Measurements from ENCODE around the gene TMOD2. TPM values are rescaled to one million over a fixed set of nuclear protein-coding genes. Genes with fewer than 3 reads are reported as not detected.
A peak's percentile ranks its signal among the peaks of the same experiment; 100 is the strongest.

Gene TMOD2
- total RNA-seq, 1 donor from 2014 or later, result 14.6 TPM

DNA sequence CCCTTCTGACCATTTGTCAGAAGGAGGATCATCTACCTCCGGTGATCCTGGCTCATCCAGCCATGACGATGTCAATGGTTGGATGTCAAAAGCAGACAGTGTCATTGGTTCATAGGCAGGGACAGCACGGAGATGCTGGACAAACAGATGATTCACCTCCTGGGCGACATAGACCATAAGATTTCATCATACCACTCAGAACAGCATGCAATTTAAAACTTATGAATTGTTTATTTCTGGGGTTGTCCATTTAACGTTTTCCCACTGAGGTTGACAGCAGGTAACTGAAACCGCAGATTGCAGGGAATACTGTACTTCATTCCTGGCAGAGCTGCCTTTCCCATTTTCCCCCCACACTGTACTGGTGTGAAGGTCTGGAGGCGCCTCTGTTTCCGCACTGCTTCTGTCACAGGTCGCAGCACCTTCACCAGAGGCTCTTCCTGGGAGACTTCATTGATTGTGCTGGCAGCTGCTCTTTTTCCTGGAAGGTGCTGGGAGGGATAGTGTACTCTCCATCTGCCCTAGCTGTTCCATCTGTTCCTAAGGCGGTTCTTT, 45.5 kb downstream of the TMOD2 start:
- no peaks in the 10 kb centered on the region for H3K27me3 Mint-ChIP-seq
- H3K36me3 Mint-ChIP-seq (ENCODE audit: low read depth), result peaks cover 27% of the 10 kb centered on the region
- ChIA-PET CTCF (interaction anchor here (1.3 kb wide), 1 partner anchor 20 kb away, joined by 3 read pairs; no protein-coding TSS in a partner anchor), POLR2A (no interaction called here)
- DNase-seq (no peak), ATAC-seq (ENCODE audit: low read depth) (no peak)
- no peak overlapping the region for H3K4me3 Mint-ChIP-seq
- TF ChIP-seq, protein P1, sequence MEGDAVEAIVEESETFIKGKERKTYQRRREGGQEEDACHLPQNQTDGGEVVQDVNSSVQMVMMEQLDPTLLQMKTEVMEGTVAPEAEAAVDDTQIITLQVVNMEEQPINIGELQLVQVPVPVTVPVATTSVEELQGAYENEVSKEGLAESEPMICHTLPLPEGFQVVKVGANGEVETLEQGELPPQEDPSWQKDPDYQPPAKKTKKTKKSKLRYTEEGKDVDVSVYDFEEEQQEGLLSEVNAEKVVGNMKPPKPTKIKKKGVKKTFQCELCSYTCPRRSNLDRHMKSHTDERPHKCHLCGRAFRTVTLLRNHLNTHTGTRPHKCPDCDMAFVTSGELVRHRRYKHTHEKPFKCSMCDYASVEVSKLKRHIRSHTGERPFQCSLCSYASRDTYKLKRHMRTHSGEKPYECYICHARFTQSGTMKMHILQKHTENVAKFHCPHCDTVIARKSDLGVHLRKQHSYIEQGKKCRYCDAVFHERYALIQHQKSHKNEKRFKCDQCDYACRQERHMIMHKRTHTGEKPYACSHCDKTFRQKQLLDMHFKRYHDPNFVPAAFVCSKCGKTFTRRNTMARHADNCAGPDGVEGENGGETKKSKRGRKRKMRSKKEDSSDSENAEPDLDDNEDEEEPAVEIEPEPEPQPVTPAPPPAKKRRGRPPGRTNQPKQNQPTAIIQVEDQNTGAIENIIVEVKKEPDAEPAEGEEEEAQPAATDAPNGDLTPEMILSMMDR (IDR thresholded peaks at IDR 0.05), result no peak
- intact Hi-C loops (cut with micrococcal nuclease), result no loop called here
- H3K4me1 Mint-ChIP-seq, result peaks cover 6% of the 10 kb centered on the region
- H3K9me3 Mint-ChIP-seq, result no peaks in the 10 kb centered on the region
- no peak overlapping the region for H3K27ac Mint-ChIP-seq

DNA sequence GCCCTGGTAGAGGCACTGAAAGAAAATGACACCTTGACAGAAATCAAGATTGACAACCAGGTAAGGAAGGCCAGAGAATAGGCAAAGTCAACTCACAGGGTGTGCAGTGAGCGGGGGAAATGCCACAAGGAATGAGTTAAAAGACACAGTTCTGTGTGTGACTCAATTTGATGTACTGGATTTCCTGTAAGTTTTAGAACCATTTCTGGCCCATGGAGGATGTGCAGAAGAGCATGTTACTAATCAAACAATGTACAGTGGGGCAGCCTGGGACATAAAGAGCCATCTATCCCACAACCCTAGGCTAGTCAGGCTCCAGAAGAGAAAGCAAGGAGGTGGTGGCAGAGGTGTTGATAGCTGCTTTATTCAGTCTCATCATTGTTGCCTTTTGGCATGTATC, 46.9 kb downstream of the TMOD2 start:
- CTCF ChIA-PET, result no interaction called here
- intact Hi-C loops (cut with micrococcal nuclease), result no loop called here

DNA sequence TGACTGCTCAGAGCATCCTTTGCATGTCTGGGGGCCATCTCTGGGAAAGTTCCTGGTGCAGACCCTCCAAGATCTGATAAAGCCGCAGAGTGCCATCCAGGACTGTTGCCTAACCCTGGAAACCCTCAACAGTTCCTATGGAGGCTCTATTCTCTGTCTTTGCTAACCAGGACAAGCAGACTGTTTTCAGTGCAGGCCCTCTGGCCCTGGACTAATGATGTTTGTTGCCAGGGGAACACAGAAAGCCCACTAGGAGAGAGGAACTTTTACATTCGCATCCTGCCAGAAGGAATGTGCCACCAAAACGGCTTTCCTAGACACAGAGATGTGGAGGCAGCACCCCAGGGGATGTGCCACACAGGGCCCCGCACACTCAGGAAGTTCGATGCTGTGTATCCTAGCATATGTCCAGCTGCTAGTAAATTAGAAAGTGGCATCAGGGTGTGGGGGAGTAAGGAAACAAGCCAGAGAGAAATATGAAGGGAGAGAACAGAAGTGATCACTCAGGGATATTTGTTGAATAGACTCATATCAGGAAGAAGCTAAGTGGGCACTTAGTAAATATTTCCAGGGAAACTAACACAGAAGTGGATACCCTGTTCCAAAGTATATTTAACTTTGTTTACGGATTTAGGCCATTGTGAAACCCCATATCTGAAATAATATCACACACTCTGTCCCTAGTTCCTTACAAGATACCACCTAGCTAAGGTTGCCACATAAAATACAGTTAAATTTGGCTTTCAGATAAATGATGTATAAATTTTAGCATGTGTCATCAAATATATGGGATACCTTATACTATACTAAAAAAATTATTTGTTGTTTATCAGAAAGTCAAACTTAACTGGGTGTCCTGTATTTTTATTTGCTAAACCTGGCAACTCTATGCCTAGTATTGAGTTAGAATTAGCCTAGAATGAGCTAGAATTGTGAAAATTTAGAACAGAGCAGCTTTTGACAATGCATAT, 48.2 kb downstream of the TMOD2 start:
- POLR2A ChIA-PET, result no interaction called here
- TF ChIP-seq, protein P1 (IDR thresholded peaks at IDR 0.05), result no peak
- no peak for ATAC-seq (ENCODE audit: low read depth)
- Mint-ChIP-seq H3K4me3 (no peak overlapping the region), H3K9me3 (no peaks in the 10 kb centered on the region), H3K27ac (no peak overlapping the region), H3K4me1 (peaks cover 6% of the 10 kb centered on the region), H3K36me3 (ENCODE audit: low read depth) (peaks cover 36% of the 10 kb centered on the region), H3K27me3 (no peaks in the 10 kb centered on the region)
- intact Hi-C loops (cut with micrococcal nuclease), result no loop called here
- CTCF ChIA-PET, result interaction anchor here (0.7 to 0.8 kb wide), 2 partner anchors 23 to 150 kb away, joined by 3 to 5 read pairs; no protein-coding TSS in a partner anchor
- DNase-seq, result no peak

More for the DNA sequence above, 46.9 kb downstream of the TMOD2 start:
- TF ChIP-seq, protein P1 (IDR thresholded peaks at IDR 0.05), result no peak
- H3K4me1 Mint-ChIP-seq, result peaks cover 6% of the 10 kb centered on the region
- H3K4me3 Mint-ChIP-seq, result no peak overlapping the region
- no peaks in the 10 kb centered on the region for H3K27me3 Mint-ChIP-seq
- POLR2A ChIA-PET, result no interaction called here
- H3K36me3 Mint-ChIP-seq (ENCODE audit: low read depth), result peaks cover 28% of the 10 kb centered on the region
- DNase-seq (no peak), ATAC-seq (ENCODE audit: low read depth) (no peak)
- H3K27ac Mint-ChIP-seq, result no peak overlapping the region
- no peaks in the 10 kb centered on the region for H3K9me3 Mint-ChIP-seq

DNA sequence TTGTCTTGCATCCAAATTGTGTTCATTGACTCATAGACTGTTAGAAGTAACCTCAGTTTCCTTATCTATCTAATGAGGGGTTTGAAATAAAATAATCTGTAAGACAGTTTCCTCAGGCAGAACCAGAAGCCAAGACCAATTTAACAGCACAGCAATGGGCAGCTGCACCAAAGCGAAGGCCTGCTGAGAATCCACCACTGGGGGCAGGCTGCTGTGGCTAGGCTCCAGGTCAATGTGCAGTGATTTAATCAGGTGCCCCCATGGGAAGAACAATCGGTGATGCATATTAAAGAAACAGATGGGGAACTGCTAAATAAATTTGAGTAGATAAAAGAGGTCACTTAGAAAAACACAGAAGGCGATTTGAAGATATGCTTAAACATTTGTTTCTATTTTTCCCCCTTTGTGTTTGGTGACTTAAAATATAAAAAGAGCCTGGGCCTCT, 50.0 kb downstream of the TMOD2 start:
- H3K4me1 Mint-ChIP-seq, result peaks cover 6% of the 10 kb centered on the region
- intact Hi-C loops (cut with micrococcal nuclease), result no loop called here
- H3K36me3 Mint-ChIP-seq (ENCODE audit: low read depth), result peaks cover 42% of the 10 kb centered on the region
- H3K27ac Mint-ChIP-seq, result no peak overlapping the region
- TF ChIP-seq, protein P1 (IDR thresholded peaks at IDR 0.05), result no peak
- ChIA-PET POLR2A (no interaction called here), CTCF (interaction anchor here (2.1 kb wide), 1 partner anchor 87 kb away, joined by 4 read pairs; no protein-coding TSS in a partner anchor)
- no peak overlapping the region for H3K4me3 Mint-ChIP-seq
- peak; percentile 81 for ATAC-seq (ENCODE audit: low read depth)
- no peaks in the 10 kb centered on the region for H3K27me3 Mint-ChIP-seq
- no peaks in the 10 kb centered on the region for H3K9me3 Mint-ChIP-seq
- no peak for DNase-seq

DNA sequence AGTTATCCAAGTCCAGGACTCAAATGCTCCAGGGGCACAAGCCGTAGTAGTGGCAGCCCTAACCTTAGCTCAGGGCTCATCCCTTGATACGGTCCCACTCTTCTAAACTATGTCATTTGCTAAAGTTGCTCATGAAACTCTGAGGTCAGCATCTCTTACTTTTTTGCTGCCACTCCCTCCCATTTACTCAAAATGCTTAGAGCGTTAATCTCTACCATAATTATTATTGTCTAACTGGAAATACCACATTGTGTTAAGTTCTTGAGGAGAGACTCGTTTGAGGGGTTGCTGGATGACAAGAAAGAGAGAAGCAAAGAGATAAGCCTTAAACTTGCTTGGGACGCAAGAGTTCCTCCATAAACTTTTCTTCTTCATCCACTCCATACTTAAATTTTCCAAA, 51.2 kb downstream of the TMOD2 start:
- no peak overlapping the region for H3K4me3 Mint-ChIP-seq
- DNase-seq (no peak), ATAC-seq (ENCODE audit: low read depth) (no peak)
- intact Hi-C loops (cut with micrococcal nuclease), result no loop called here
- TF ChIP-seq, protein P1 (IDR thresholded peaks at IDR 0.05), result no peak
- H3K27me3 Mint-ChIP-seq, result no peaks in the 10 kb centered on the region
- peaks cover 6% of the 10 kb centered on the region for H3K4me1 Mint-ChIP-seq
- no peaks in the 10 kb centered on the region for H3K9me3 Mint-ChIP-seq
- H3K36me3 Mint-ChIP-seq (ENCODE audit: low read depth), result peaks cover 54% of the 10 kb centered on the region
- POLR2A ChIA-PET, result no interaction called here
- CTCF ChIA-PET, result interaction anchor here (2.1 kb wide), 1 partner anchor 86 kb away, joined by 4 read pairs; no protein-coding TSS in a partner anchor
- no peak overlapping the region for H3K27ac Mint-ChIP-seq

All from activated B cell treated with CpG ODN at 0.5 μM for 24 hours (primary cell).